GM23338 (cell line): ENCODE measurements around the gene KCNE1. TPM values are rescaled to one million over a fixed set of nuclear protein-coding genes. Genes with fewer than 3 reads are reported as not detected.

Source experiments
- ATAC-seq: fragments of 200-7000 bp; cut with Tn5 transposase; 3 replicates; pipeline ENCODE4 v1.9.1; 2020
- DNase-seq: peaks from one replicate; pipeline ENCODE4 v3.0.0-alpha.2; 2015; ENCODE audit warnings: low spot score
- H2AFZ ChIP-seq: fragments of 200-600 bp; sonication (generic); 2 replicates; pipeline ENCODE4 v1.8.0; 2016; ENCODE audit warnings: antibody characterized with exemption, mild to moderate bottlenecking, moderate library complexity
- H3F3A ChIP-seq: fragments of 200-600 bp; sonication (generic); replicated peaks from 2 replicates; pipeline ENCODE4 v1.8.0; 2017; ENCODE audit warnings: antibody characterized with exemption, mixed run types, low read depth
- H3K27ac ChIP-seq: fragments of 200-600 bp; sonication (generic); 2 replicates; pipeline ENCODE4 v1.6.1; 2016; ENCODE audit warnings: low read depth
- H3K27me3 ChIP-seq: fragments of 200-600 bp; sonication (generic); 2 replicates; pipeline ENCODE4 v1.8.0; 2016; ENCODE audit warnings: mild to moderate bottlenecking, mixed run types, moderate library complexity; ENCODE audit not compliant: insufficient read depth
- H3K36me3 ChIP-seq: fragments of 200-600 bp; sonication (generic); 2 replicates; pipeline ENCODE4 v1.8.0; 2016; ENCODE audit warnings: mild to moderate bottlenecking; ENCODE audit not compliant: insufficient read depth
- H3K4me1 ChIP-seq: fragments of 200-600 bp; sonication (generic); 2 replicates; pipeline ENCODE4 v1.8.0; 2016; ENCODE audit warnings: mild to moderate bottlenecking, moderate library complexity; ENCODE audit not compliant: insufficient read depth
- H3K4me2 ChIP-seq: fragments of 200-600 bp; sonication (generic); 2 replicates; pipeline ENCODE4 v1.7.1; 2017; ENCODE audit warnings: mixed run types
- H3K4me3 ChIP-seq: fragments of 200-600 bp; sonication (generic); 2 replicates; pipeline ENCODE4 v1.6.1; 2016; ENCODE audit warnings: mixed run types
- H3K79me2 ChIP-seq: fragments of 200-600 bp; sonication (generic); replicated peaks from 2 replicates; pipeline ENCODE4 v1.8.0; 2017; ENCODE audit warnings: mild to moderate bottlenecking; ENCODE audit not compliant: insufficient read depth
- H3K9me2 ChIP-seq: fragments of 200-600 bp; sonication (generic); 2 replicates; pipeline ENCODE4 v1.8.0; 2017; ENCODE audit not compliant: insufficient read depth
- H4K20me1 ChIP-seq: fragments of 200-600 bp; sonication (generic); replicated peaks from 2 replicates; pipeline ENCODE4 v1.8.0; 2017; ENCODE audit warnings: mild to moderate bottlenecking; ENCODE audit not compliant: insufficient read depth
- H3K27ac Mint-ChIP-seq: 2 replicates; pipeline ENCODE4 v1.8.0; 2020; ENCODE audit warnings: inconsistent platforms, mild to moderate bottlenecking, moderate library complexity, mixed read lengths
- H3K27me3 Mint-ChIP-seq: 3 replicates; pipeline ENCODE4 v1.8.0; 2022; ENCODE audit warnings: low read depth, mild to moderate bottlenecking, moderate library complexity, mixed read lengths, inconsistent platforms; ENCODE audit not compliant: insufficient read depth, poor library complexity
- H3K36me3 Mint-ChIP-seq: 3 replicates; pipeline ENCODE4 v1.8.0; 2021; ENCODE audit warnings: low read depth, mild to moderate bottlenecking, inconsistent platforms, moderate library complexity, mixed read lengths
- H3K4me1 Mint-ChIP-seq: 3 replicates; pipeline ENCODE4 v1.8.0; 2020; ENCODE audit warnings: mild to moderate bottlenecking, inconsistent platforms, mixed read lengths
- H3K4me3 Mint-ChIP-seq: 3 replicates; pipeline ENCODE4 v1.8.0; 2021; ENCODE audit warnings: moderate library complexity, mild to moderate bottlenecking, inconsistent platforms, mixed read lengths
- H3K9me3 Mint-ChIP-seq: 3 replicates; pipeline ENCODE4 v1.8.0; 2020; ENCODE audit warnings: moderate library complexity, mild to moderate bottlenecking, inconsistent platforms, mixed read lengths
- CREB1 ChIP-seq: fragments of 250-450 bp; sonication (Bioruptor Pico); IDR thresholded peaks from 2 replicates; pipeline ENCODE4 v1.5.0; 2020; ENCODE audit warnings: low read depth, mild to moderate bottlenecking, moderate library complexity
- CTCF ChIP-seq, 2 experiments: fragments of 200-600 bp in 1 of 2; sonication (generic) in 1 of 2; conservative IDR thresholded peaks; 2 replicates each; pipeline versions ENCODE4 v1.5.1 to v1.6.1; 2016 to 2017; ENCODE audit warnings: antibody characterized with exemption in 2 of 2, low read depth in 2 of 2, mild to moderate bottlenecking in 2 of 2, moderate library complexity in 1 of 2
- ETS1 ChIP-seq: IDR thresholded peaks from 2 replicates; pipeline ENCODE4 v1.6.1; 2016; ENCODE audit warnings: antibody characterized with exemption
- EZH2 ChIP-seq: fragments of 200-600 bp; sonication (generic); IDR thresholded peaks from one replicate; pipeline ENCODE4 v1.8.0; 2017; ENCODE audit warnings: antibody characterized with exemption, mild to moderate bottlenecking, low read depth; ENCODE audit not compliant: unreplicated experiment
- EZH2phosphoT487 ChIP-seq: fragments of 200-600 bp; sonication (generic); IDR thresholded peaks from one replicate; pipeline ENCODE4 v1.8.1; 2018; ENCODE audit warnings: antibody characterized with exemption; ENCODE audit not compliant: unreplicated experiment
- JUNB ChIP-seq: IDR thresholded peaks from one replicate; pipeline ENCODE4 v1.6.1; 2016; ENCODE audit warnings: antibody characterized with exemption; ENCODE audit not compliant: unreplicated experiment
- NANOG ChIP-seq: IDR thresholded peaks from 2 replicates; pipeline ENCODE4 v1.6.1; 2016; ENCODE audit warnings: antibody characterized with exemption, borderline replicate concordance
- STAT1 ChIP-seq: IDR thresholded peaks from one replicate; pipeline ENCODE4 v1.6.1; 2016; ENCODE audit warnings: antibody characterized with exemption; ENCODE audit not compliant: unreplicated experiment
- ZNF114 ChIP-seq: fragments of 250-450 bp; sonication (Bioruptor Pico); IDR thresholded peaks from 2 replicates; pipeline ENCODE4 v1.5.0; 2020; ENCODE audit warnings: mild to moderate bottlenecking, moderate library complexity
- ZNF331 ChIP-seq: fragments of 250-450 bp; sonication (Bioruptor Pico); IDR thresholded peaks from 2 replicates; pipeline ENCODE4 v1.5.0; 2020; ENCODE audit warnings: low read depth, mild to moderate bottlenecking, moderate library complexity
- ZNF462 ChIP-seq: fragments of 250-450 bp; sonication (Bioruptor Pico); IDR thresholded peaks from 2 replicates; pipeline ENCODE4 v1.5.0; 2020; ENCODE audit warnings: mild to moderate bottlenecking, moderate library complexity
- polyA plus RNA-seq: library from polyadenylated mRNA; unstranded; fragments of >200 nt; fragmentation: Nextera tagmentation; extraction: Ambion mirVana; gene quantifications from 2 replicates; pipeline ENCODE4 v1.2.1, GENCODE V29; 2016
- total RNA-seq: library from RNA; depleted of rRNA; stranded (reverse); fragments of >200 nt; shearing (Covaris generic); gene quantifications from 2 replicates; pipeline ENCODE4 v1.2.3, GENCODE V29; 2014

The KCNE1 gene
- total and polyA plus RNA-seq, 2 experiments from 2014 or later: 0.07 TPM; not detected in 1

- Mint-ChIP-seq H3K9me3 (no peaks in the 10 kb centered on the region; the same call in 2 of the 3 replicates), H3K36me3 (no peaks in the 10 kb centered on the region), H3K4me3 (no peak overlapping the region), H3K4me1 (peaks cover 2% of the 10 kb centered on the region; the same call in 2 of the 3 replicates), H3K27me3 (no peaks in the 10 kb centered on the region), H3K27ac (no peak overlapping the region)
- H2AFZ ChIP-seq: no peak overlapping the region
- no peaks in the 10 kb centered on the region for H3K4me1 ChIP-seq
- no peak overlapping the region for H3K4me2 ChIP-seq
- no peak overlapping the region for H3K4me3 ChIP-seq
- no peak for DNase-seq
- ATAC-seq: no peak
- H3K27me3 ChIP-seq: no peaks in the 10 kb centered on the region
- no peaks in the 10 kb centered on the region for H4K20me1 ChIP-seq
- TF ChIP-seq EZH2 (no peak), NANOG (no peak), CREB1 (no peak), STAT1 (no peak), ZNF114 (CRISPR knock-in tag) (no peak), CTCF (conservative IDR thresholded peaks at IDR 0.05; ENCODE audit: low read depth in 2 of 2) (no peak), JUNB (no peak), ZNF331 (CRISPR knock-in tag) (no peak)
- no peaks in the 10 kb centered on the region for H3K79me2 ChIP-seq
- no peaks in the 10 kb centered on the region for H3F3A ChIP-seq
- no peaks in the 10 kb centered on the region for H3K9me2 ChIP-seq
- no peak overlapping the region for H3K27ac ChIP-seq
- H3K36me3 ChIP-seq: no peaks in the 10 kb centered on the region
These were observed 22.5 kb upstream of the KCNE1 start for GRCh38 chr21:34534522-34534921.

- no peak overlapping the region for H3K27ac Mint-ChIP-seq
- Histone ChIP-seq H2AFZ (no peak overlapping the region), H3K9me2 (no peaks in the 10 kb centered on the region), H3F3A (no peaks in the 10 kb centered on the region), H3K27ac (no peak overlapping the region), H4K20me1 (no peaks in the 10 kb centered on the region), H3K4me1 (no peaks in the 10 kb centered on the region), H3K27me3 (no peaks in the 10 kb centered on the region), H3K4me2 (no peak overlapping the region), H3K36me3 (no peaks in the 10 kb centered on the region), H3K79me2 (no peaks in the 10 kb centered on the region), H3K4me3 (no peak overlapping the region)
- TF ChIP-seq NANOG (no peak), EZH2 (no peak), ZNF462 (CRISPR knock-in tag) (no peak), CREB1 (no peak), CTCF (conservative IDR thresholded peaks at IDR 0.05; ENCODE audit: low read depth in 2 of 2) (no peak), EZH2phosphoT487 (no peak), ETS1 (no peak)
- H3K4me3 Mint-ChIP-seq: no peak overlapping the region
- DNase-seq: no peak
- peaks cover 2% of the 10 kb centered on the region; the same call in 2 of the 3 replicates for H3K4me1 Mint-ChIP-seq
- ATAC-seq: no peak
- H3K36me3 Mint-ChIP-seq: no peaks in the 10 kb centered on the region
- no peaks in the 10 kb centered on the region for H3K27me3 Mint-ChIP-seq
- no peaks in the 10 kb centered on the region; the same call in 2 of the 3 replicates for H3K9me3 Mint-ChIP-seq
These were observed 21.9 kb upstream of the KCNE1 start for GRCh38 chr21:34533938-34534337.
